EL (cell line): ENCODE results near the gene CENPF.
"Not testable (repeated sequence)": the region's sequence is repeated elsewhere in the genome, so short reads cannot be mapped to it uniquely, and the experiment has no call there.

Source experiments
- DNase-seq: peaks from one replicate; pipeline ENCODE4 v3.0.0-alpha.2; 2016

CENPF gene

GRCh38 chr1:214583824-214584554 is 19.0 kb upstream of the CENPF start:
- peak; percentile 37 for DNase-seq

- peak; percentile 71 for DNase-seq
Observed at GRCh38 chr1:214584805-214585766, 17.9 kb upstream of the CENPF start.

- no peak for DNase-seq
Observed at GRCh38 chr1:214586621-214587020, 16.4 kb upstream of the CENPF start.

GRCh38 chr1:214587165-214587564 is 15.8 kb upstream of the CENPF start:
- no peak for DNase-seq

GRCh38 chr1:214588963-214589597 is 13.9 kb upstream of the CENPF start:
- no peak for DNase-seq

- no peak for DNase-seq
Observed at GRCh38 chr1:214590696-214591095, 12.3 kb upstream of the CENPF start.

GRCh38 chr1:214591918-214592317 is 11.1 kb upstream of the CENPF start:
- DNase-seq = not testable (repeated sequence)

- no peak for DNase-seq
Observed at GRCh38 chr1:214593158-214593557, 9.8 kb upstream of the CENPF start.

- peak; percentile 16 for DNase-seq
Observed at GRCh38 chr1:214603819-214604252, 841 bp downstream of the CENPF start.

GRCh38 chr1:214604523-214604922 is 1.5 kb downstream of the CENPF start:
- DNase-seq = peak; percentile 68

GRCh38 chr1:214605484-214605883 is 2.5 kb downstream of the CENPF start:
- not testable (repeated sequence) for DNase-seq

GRCh38 chr1:214605933-214606925 is 3.2 kb downstream of the CENPF start:
- DNase-seq = not testable (repeated sequence)

- not testable (repeated sequence) for DNase-seq
Observed at GRCh38 chr1:214607492-214608215, 4.7 kb downstream of the CENPF start.

GRCh38 chr1:214608216-214608783 is 5.3 kb downstream of the CENPF start:
- DNase-seq = not testable (repeated sequence)

GRCh38 chr1:214608817-214609216 is 5.8 kb downstream of the CENPF start:
- DNase-seq = not testable (repeated sequence)

GRCh38 chr1:214609692-214610091 is 6.7 kb downstream of the CENPF start:
- no peak for DNase-seq

GRCh38 chr1:214610136-214610535 is 7.1 kb downstream of the CENPF start:
- not testable (repeated sequence) for DNase-seq

GRCh38 chr1:214615109-214615508 is 12.1 kb downstream of the CENPF start:
- peak; percentile 51 for DNase-seq

- peak; percentile 44 for DNase-seq
Observed at GRCh38 chr1:214615871-214616270, 12.9 kb downstream of the CENPF start.

- DNase-seq = no peak
Observed at GRCh38 chr1:214617246-214617645, 14.3 kb downstream of the CENPF start.

- no peak for DNase-seq
Observed at GRCh38 chr1:214617843-214618242, 14.8 kb downstream of the CENPF start.
